Activated T-helper 9 cell treated with anti-CD3 and anti-CD28 coated beads, Interleukin-2, amount 50 U/mL, for 16 hours (primary cell): ENCODE data around the gene TPT1.
A peak's percentile ranks its signal among the peaks of the same experiment; 100 is the strongest.
"Not testable (repeated sequence)": the region's sequence is repeated elsewhere in the genome, so short reads cannot be mapped to it uniquely, and the experiment has no call there.

Experiments
- DNase-seq: peaks from one replicate; pipeline ENCODE4 v3.0.0-alpha.2; 2020; ENCODE audit warnings: low read depth

TPT1 gene

DNA sequence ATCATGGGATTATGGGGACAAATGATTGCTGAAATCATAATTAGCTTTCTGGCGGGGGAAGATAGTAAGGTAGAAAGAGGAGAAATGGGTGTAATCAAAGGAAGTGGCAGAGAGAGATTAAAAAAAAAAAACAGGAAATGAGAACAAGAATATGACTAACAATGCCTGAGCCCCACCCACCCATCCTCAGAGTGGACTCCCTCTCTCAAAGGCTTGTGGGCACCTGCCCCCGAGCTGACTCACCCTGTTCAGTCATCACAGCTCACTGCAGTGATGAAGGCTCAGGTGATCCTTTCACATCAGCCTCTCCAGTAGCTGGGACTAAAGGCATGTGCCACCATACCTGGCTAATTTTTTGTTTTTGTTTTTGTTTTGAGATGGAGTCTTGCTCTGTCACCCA lies 26.4 kb upstream of the TPT1 start:
- peak; percentile 86 for DNase-seq

DNA sequence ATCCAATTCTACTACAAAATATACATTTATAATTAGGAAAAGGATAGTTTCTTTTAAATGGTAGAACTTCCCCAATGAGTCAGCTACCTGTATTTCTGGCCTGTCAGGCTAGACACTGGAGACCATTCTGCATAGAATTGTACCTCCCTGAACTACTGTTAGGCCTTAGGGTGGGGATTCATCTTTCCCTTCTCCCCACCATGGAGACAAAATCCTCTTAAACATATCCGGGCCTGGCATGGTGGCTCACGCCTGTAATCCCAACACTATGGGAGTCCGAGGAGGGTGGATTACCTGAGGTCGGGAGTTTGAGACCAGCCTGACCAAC lies 24.5 kb upstream of the TPT1 start:
- no peak for DNase-seq

DNA sequence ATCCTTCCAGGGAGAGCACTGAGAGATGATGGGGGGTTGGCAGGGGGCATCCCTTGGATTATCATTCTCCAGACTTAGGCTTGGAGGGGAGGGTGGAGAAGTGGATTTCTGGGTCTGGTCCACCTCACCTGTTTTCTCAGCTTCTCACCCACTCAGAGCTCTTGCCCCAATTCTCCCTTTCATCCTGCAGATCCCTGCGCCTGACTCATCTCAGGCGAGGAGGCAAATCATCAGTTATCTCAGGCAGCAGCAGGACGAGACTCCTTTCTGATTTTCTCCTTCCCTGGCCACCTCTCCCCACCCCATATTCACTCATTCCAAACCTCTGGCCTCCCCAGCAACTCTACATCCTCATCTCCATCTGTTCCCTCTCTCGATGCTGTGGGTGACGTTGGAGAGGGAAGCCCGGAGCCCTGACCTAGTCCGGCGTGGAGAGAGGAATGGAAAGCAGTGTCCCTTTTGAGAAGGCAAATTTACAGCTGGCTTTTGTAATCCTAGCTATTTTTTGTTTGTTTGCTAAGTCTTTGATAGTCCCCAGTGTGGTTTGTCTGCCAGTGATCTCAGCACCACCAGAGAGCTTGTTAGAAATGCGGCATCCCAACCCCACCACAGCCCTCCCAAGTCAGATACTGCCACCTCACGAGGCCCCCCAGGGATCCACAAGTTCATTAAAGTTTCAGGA lies 24.0 kb upstream of the TPT1 start:
- DNase-seq = no peak

DNA sequence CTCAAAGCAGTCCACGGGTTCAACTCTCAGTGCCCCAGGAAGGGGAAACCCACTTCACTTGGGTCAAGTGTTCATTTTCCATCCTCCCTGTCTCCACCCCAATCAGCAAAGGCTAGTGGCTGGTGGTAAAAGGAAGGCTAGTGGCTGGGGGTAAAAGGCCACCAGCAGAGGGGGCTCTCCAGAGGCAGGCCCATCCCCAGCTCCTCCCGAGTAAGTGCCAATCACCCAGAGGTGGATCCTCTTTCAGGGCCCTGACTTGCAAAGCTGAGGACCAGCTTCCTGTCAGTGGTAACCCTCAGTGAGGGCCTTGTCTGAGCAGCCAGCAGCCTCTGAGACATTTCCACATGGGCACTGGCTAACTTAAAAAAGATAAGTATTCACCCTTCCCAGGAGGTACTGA lies 22.0 kb upstream of the TPT1 start:
- DNase-seq = no peak

DNA sequence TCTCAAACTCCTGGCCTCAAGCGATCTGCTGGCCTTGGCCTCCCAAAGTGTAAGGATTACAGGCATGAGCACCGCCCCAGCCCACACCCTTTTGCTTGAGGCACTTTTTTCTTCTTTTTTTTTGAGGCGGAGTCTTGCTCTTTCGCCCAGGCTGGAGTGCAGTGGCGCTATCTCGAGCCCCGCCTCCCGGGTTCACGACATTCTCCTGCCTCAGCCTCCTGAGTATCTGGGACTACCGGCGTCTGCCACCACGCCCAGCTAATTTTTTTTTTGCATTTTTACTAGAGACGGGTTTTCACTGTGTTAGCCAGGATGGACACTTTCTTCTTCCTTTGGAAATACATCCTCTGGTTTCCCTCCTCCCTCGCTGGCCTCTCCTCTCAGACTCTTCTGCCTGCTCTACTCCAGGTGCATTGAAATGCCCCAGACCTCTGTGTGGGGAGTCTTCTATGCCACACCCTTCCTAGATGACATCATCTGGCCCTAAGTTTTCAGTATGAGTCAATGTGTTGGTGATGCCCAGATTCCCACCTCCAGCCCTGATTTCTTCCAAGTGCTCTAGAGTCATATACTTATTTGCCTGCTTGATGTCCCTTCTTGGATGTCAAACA lies 20.7 kb upstream of the TPT1 start:
- DNase-seq = no peak

DNA sequence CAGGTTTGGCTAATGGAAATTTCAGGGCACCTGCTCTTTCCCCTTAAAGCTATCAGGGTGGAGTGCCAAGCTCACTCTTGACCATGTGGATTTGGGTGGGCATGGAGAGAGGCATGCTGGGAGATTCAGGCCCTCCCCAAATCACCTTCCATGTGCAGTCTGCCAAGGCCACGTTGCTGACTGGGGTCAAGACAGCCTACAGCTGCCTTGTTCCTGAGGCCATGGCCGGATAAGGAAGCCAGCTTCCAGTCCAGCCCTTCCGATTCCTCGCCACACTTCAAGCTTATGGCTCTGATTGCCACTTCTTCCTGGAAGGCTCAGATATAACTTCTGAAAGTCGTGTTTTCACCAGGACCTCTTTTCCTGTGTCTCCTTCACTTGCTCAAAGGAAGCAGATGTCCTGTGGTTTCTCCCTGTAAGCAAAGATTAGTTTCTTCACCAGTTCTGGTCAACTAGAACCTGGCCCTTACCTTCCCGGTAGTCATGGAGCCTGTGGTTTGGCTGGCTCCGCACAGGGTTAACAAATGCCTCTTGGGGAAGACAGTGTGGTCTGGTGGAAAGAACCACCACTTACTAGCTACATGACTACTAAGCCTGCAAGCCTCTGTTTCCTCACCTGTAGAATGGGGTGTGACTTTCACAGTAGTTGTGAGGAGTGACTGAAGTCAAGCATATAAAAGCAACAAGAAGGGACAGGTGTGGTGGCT lies 16.1 kb upstream of the TPT1 start:
- DNase-seq = no peak

DNA sequence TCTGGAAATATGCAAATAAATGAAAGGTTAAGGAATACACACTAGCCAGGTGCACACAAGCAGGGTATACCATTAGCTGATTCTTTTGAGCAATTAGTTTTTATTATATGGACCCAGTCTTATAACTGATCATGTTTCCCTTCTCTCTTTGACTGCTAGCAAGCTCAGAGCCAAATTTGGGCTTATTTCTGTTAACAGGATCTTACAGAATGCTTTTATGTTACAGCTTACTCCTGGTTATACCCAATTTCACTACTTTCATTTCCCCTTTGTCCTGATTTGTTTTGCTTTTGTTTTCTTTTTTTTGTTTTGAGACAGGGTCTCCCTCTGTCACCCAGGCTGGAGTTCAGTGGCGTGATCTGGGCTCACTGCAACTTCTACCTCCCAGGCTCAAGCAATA lies 12.9 kb upstream of the TPT1 start:
- no peak for DNase-seq

DNA sequence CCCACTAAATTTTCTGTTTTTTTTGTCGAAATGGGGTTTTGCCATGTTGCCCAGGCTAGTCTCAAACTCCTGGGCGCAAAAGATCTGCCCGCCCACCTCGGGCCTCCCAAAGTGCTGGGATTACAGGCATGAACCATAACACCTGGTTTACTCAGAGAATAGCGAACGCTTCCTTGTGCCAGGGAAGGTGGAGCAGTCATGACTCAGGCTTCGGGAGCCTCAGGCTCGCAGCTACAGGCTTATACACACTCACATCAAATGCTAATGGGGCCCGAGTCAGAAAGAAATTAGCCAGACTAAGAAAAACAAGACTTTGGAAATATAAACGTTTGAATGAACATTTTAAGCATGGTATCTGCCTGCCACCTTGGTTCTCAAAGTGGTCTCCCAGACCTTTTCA lies 11.0 kb upstream of the TPT1 start:
- no peak for DNase-seq

DNA sequence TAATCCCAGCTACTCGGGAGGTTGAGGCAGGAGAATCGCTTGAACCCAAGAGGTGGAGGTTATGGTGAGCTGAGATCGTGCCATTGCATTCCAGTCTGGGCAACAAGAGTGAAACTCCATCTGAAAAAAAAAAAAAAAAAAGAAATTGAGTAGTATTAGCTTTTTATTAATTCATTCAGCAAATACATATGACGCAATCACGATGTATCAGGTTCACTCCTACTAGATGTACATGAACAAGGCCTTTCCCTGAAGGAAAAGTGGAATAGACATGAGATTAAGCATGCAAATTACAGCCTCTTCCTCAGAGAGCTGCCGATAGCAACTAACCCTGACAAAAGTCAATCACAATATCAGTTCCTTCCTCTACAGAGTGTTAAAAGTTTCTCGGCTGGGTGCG lies 9.2 kb upstream of the TPT1 start:
- DNase-seq = no peak

DNA sequence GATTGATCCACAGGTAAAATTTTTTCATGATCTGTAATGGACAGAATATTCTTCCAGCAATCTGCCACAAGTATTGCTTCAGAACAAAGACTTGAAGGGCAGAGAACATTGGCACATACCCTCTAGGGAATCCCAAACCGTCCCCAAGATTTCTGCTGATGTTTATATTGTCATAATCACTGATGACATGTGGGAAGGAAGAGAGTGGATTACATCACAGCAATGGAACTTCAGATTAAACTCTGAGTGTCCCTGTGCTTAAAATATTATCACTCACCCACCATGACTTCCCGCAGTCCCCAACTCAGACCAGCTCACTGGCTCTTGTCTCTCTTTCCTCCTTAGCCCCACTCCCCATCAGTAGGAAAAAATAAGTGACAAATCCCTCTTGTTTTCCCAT lies 8.5 kb upstream of the TPT1 start:
- DNase-seq = no peak

DNA sequence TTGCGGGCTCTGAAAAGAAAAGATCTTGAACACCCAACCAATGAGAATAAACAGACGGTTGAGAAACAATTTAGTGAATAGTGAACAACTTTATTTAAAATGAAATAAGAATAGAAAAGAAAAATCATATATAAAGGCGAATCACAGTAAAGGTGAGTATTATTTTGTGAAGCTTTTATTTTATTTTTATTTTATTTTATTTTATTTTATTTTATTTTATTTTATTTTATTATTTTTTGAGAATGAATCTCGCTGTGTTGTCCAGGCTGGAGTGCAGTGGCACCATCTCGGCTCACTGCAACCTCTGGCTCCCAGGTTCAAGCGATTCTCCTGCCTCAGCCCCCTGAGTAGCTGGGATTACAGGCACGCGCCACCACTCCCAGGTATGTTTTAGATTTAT lies 3.1 kb upstream of the TPT1 start:
- not testable (repeated sequence) for DNase-seq

DNA sequence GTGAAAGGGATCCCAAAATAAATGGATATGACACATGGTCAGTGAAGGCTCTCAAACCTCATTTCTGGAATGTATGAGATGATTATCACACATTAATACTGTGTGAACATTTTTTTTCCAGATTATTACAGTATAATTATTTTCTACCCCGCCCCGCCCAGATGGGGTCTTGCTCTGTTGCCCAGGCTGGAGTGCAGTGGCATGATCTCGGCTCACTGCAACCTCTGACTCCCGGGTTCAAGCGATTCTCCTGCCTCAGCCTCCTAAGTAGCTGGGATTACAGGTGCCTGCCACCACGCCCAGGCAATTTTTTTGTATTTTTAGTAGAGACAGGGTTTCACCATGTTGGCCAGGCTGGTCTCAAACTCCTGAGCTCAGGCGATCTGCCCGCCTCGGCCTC lies 2.1 kb upstream of the TPT1 start:
- DNase-seq = not testable (repeated sequence)

DNA sequence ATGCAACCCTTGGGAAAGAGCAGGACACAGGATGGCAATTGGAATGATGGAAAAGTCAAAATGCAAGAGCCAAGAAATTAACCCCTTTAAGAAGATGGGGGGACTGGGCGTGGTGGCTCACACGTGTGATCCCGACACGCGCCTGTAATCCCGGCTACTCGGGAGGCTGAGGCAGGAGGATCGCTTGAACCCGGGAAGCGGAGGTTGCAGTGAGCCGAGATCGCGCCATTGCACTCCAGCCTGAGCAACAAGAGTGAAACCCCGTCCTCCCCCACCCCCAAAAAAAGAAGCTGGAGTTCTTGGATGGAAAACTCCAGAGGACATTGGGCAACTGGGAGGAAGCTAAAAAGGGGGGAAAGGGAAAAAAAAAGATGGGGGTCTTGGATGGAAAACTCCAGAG lies 1.7 kb upstream of the TPT1 start:
- DNase-seq = not testable (repeated sequence)

DNA sequence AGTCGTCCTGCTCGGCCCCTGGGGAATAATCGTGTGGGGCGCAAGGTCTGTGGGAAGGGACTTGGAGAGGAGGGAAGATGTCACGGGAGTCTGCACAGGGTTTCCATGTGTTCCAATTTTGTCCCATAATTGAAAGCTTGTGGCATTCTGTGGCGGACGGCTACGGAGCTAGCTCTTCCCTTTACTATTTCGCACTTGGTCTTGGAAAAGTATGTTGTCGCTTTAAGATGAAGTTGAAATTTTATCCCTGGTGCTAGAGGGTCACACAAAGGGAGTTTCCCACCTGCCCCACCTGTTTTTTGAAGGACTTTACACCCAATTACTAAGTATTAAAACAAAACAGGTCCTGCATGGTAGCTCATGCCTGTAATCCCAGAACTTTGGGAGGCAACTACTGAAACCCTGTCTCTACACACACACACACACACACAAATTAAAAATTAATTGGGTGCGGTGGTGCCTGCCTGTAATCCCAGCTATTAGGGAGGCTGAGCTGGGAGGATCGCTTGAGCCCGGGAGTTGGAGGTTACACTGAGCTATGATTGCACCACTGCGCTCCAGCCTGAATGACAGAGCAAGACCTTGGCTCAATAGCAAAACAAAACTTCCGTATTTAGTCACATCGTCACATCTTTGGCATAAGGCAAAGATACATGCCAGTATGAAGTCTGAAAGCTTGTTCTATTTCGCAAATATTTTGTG lies 967 bp upstream of the TPT1 start:
- DNase-seq = no peak

DNA sequence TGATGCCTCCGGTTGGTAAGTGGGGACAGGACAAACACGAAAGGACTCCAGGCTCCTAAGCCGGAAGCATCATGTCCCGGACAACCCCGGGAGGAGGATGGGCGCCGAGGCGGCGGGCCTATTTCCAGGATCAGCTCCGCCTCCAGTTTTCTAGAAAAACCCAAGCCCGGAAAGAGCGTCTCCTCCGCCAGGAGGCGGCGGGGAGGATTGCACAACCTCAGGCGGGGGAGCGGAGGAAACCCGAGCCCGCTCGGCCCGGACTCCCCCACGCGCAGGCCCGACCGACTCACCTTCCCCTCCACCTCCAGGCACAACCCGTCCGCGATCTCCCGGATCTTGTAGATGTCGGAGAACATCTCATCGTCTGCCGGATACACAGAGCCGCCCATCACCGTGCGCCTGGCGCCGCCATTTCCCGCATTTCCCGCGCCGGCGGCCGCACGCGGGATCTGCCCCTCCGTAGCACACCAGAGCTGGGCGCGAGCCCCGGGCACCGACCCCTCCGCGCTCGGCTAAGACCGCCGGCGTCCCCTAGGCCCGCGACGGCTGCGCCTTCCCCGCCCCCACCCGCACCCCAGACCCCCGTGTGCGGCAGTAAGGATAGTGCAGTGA lies 455 bp downstream of the TPT1 start:
- peak; percentile 78 for DNase-seq

DNA sequence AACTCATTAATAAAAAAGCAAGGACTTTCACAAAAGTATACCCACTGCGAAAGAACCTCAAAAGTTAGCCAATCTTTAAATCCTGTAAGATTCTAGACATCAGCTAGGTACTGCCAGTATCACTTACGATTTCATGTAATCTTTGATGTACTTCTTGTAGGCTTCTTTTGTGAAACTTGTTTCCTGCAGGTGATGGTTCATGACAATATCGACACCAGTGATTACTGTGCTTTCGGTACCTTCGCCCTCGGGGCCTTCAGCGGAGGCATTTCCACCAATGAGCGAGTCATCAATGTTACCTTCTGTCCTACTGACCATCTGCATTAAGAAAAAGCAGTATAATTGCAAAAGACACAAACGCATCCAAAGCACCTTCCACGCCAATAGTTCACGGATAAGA lies 1.1 kb downstream of the TPT1 start:
- DNase-seq = peak; percentile 20

DNA sequence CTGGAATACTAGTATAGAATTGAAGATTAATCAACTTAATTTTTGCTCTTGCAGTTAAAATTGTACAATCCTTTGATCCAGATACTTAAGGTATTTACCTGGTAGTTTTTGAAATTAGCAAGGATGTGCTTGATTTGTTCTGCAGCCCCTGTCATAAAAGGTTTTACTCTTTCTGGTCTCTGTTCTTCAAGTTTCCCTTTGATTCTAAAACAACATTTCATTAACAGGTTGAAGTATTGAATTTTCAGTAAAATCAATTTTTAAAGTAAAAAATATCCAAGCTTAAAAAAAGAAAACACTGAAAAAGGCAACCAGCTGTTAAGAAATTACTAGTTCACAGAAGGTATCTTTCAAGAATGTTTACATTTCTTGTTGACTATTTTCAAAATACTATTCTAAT lies 1.6 kb downstream of the TPT1 start:
- DNase-seq = no peak

DNA sequence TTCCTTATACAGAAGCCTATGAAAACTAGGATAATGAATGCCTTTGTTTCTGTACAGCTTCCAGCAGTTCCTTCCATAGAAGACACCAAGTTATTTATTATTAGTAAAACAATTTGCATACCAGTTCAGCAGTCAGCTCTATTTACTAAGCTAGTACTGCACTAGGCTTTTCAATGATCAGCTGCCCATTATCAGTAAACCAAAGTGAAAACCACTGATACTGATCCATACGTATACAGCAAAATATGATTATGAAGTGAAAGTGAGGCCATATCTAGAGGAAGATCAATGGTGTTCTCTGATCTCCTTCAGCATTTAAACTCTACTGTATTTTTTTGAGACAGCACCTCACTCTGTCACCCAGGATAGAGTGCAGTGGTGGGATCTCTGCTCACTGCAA lies 3.2 kb downstream of the TPT1 start:
- DNase-seq = no peak

DNA sequence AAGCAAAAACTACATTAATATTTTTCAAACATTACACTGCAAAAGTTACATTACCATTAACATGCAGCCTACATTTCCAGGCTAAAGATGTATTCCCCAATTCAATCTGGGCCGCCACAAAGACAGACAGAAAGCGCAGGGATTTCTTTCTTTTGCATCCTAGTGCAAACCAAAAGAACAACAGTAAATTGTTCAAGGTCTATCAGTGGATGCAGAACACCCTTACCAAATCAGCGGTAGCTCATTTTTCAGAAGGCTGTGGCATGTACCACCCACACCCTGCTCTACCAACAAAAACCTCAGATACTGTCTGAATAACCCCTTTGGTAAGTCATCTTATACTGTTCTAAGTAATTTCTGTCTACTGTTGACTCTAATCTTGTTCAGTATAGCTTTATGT lies 3.6 kb downstream of the TPT1 start:
- DNase-seq = no peak

DNA sequence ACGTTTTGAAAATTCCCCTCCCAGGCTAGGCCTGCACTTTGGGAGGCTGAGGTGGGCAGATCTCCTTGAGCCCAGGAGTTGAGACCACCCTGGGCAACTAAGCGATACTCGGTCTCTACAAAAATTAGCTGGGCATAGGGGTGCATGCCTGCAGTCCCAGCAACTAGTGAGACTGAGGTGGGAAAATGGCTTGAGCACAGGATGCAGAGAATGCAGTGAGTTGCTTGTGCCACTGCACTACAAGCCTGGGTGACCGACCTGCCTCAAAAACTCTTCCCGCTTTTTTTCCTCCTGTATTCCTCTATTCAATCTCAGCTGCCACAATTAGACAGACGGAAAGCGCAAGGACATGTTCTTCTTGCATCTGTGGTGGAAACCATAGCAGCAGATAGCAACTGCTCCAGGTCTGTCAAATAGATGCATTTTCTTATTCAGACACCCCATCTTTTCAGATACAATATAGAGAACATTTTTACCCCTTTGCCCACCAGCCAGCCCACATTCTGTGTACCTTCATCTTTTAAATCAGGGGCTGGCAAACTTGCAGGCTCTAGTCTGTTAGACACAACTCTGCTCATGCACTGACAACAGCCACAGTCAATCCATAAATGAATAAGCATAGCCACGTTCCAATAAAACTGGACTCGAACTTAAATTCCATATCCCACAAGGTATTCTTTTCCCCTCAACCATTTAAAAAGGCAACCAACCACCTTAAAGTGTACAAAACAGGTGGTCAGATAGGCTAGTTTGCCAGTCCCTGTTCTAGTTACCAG lies 4.8 kb downstream of the TPT1 start:
- no peak for DNase-seq

DNA sequence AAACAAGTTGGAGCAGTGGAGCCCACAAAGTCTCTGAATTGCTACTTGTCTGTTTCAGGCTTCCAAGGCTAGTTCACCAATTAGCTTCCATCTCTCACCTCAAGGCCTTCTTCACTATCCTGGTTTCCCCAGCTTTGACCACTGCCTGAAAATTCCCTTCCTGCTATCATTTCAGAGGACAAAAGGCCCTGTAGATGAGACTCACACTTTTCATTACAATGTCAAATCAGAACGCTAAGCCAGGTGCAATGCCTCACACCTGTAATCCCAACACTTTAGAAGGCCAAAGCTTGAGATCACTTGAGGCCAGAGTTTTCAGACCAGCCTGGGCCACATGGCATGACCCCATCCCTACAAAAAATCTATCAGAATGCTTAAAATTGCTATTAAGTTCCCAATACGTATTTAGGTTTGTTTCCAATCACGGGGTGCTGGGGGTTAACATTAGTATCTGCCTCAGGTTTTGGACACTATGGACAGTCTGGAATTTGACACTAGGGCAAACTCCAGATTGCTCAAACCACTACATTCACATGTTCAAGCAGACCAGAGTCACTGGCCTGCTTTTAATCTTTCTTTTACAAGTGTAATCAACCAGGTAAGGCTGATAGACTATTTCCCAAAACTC lies 5.5 kb downstream of the TPT1 start:
- DNase-seq = no peak
